ENCODE results near the gene MRPL50.

DNA sequence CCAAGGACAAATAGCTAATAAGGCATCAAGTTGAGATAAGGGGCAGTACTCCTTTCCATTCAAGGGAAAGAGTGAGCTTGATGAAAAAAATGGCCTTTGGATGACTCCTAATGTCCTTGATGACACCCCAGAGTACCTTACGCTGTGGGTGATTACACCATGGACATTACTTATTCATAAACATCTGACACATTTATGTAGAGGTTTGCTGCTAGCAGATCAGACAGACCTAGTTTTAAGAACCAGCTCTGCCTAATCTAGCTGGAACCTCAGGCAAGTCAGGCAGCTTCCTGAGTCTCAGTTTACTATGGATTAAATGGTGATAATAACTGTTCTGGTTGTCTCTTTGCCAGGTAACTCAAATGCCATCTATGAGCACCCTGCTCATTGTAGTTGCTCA is 34.3 kb upstream of the MRPL50 start:
- TF ChIP-seq, protein P1, sequence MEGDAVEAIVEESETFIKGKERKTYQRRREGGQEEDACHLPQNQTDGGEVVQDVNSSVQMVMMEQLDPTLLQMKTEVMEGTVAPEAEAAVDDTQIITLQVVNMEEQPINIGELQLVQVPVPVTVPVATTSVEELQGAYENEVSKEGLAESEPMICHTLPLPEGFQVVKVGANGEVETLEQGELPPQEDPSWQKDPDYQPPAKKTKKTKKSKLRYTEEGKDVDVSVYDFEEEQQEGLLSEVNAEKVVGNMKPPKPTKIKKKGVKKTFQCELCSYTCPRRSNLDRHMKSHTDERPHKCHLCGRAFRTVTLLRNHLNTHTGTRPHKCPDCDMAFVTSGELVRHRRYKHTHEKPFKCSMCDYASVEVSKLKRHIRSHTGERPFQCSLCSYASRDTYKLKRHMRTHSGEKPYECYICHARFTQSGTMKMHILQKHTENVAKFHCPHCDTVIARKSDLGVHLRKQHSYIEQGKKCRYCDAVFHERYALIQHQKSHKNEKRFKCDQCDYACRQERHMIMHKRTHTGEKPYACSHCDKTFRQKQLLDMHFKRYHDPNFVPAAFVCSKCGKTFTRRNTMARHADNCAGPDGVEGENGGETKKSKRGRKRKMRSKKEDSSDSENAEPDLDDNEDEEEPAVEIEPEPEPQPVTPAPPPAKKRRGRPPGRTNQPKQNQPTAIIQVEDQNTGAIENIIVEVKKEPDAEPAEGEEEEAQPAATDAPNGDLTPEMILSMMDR (IDR thresholded peaks at IDR 0.05; ENCODE audit: low read length): no peak
- TF ChIP-seq EZH2phosphoT487 (IDR thresholded peaks at IDR 0.05; ENCODE audit: low read length): no peak
